Caki2 (cell line): ENCODE data around the gene C18orf32. TPM values are rescaled to one million over a fixed set of nuclear protein-coding genes. Genes with fewer than 3 reads are reported as not detected.
"Not testable (repeated sequence)": the region's sequence is repeated elsewhere in the genome, so short reads cannot be mapped to it uniquely, and the experiment has no call there.

Source experiments
- DNase-seq: peaks from one replicate; pipeline ENCODE4 v3.0.0-alpha.2; 2015; ENCODE audit warnings: low read depth
- in situ Hi-C: cut with HindIII; loops from 2 replicates; pipeline ENCODE4 v1.10.0; 2016; ENCODE audit warnings: low sequenced_read_pairs, low pct_unique_long_range_greater_than_20kb, mixed read lengths
- total RNA-seq: library from RNA; depleted of rRNA; stranded (reverse); fragments of >200 nt; shearing (Covaris generic); gene quantifications from 2 replicates; pipeline ENCODE4 v1.2.3, GENCODE V29; 2014; ENCODE audit warnings: low replicate concordance

C18orf32 gene
- total RNA-seq, 1 experiment from 2014 or later, result 35.9 TPM

DNA sequence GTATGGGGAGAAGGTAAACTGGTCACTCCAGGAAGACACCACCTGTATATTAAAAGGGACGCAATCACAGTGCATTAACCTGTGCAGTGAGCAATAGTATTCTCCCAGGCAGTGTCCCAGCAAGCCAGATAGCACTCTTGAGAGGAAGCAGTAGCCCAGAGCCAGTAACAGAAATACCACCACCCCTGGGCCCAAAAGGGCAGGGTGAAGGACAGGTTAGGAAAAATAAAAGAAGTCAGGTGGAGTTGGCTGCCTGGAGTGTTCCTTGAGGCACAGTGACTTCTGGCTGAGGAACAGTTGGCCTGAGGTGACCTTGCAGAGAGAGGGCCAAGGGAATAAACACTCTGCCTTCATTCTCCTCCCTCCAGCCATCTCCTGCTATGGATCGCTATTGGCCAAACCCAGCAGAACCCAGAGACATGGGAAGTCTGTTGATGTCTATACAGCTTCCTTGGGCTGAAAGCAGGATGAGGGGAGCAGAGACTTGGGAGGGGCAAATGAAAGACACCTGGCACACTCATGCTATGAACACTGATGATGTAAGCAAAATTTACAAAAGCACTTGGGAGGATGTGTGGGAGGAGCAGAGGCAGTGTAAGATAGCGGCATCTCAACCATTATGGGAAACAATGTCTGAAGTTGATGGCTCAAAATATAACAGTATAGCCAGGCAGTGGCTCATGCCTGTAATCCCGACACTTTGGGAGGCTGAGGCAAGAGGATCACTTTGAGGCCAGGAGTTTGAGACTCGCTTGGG, 7.5 kb downstream of the C18orf32 start:
- DNase-seq, result no peak
- in situ Hi-C loops, result no loop called here

DNA sequence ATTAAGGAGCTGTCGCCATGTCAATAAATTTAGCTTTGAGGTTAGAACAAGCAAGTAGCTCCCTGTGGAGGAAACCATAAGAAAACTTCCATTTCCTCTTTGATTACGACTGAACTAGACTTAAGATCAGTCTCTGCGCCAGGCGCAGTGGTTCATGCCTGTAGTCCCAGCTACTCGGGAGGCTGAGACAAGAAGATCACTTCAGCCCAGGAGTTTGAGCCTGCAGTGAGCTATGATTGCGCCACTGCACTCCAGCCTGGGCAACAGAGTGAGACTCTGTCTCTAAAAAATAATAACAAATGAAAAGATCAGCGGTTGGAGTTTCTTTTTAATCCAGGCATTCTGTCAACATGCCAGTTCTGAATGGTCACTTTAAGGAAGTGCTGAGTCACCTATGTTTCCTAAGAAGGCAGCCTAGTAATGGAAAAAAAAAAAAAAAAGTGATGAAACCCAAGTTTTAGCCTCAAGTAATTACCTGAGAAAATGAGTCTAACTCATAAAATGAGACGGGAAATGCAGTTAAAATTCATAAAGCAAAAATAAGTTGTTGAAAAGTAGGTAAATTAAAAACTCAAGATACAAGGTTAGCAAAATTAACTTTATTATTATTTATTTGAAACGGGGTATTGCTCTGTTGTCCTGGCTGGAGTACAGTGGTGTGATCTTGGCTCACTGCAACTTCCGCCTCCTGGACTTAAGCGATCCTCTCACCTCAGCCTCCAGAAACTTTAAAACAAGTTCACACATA, 10.2 kb downstream of the C18orf32 start:
- peak; percentile 66 for DNase-seq
- in situ Hi-C loops, result no loop called here

DNA sequence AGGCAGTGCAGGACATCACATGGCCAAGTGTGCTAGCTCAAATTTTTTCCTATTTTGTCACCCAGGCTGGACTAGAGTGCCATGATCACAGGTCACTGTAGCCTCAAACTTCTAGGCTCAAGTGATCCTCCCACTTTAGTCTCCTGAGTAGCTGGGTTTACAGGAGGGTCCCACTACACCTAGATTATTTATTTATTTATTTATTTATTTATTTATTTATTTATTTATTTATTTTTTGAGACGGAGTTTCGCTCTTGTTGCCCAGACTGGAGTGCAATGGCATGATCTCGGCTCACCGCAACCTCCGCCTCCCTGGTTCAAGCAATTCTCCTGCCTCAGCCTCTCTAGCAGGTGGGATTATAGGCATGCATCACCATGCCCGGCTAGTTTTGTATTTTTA, 12.1 kb downstream of the C18orf32 start:
- in situ Hi-C loops, DNase-seq: not testable (repeated sequence)

DNA sequence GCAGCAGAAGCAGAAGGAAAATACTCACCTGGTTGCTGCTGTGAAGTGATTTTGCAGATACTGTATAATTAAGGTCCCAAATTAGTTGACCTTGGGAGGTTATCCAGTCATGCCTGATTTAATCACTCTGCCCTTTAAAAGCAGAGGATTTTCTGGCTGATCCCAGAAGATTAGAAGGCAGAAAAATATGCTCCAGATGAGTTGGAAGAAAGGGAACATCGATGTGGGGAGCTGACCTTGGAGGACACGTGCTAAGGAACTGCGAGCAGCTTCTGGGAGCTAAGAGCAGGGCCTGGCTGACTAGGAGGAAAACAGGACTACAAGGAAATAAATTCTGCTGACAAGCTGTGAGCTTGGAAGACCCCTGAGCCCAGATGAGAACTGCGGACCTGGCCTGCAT, 13.3 kb downstream of the C18orf32 start:
- in situ Hi-C loops, result no loop called here
- no peak for DNase-seq

DNA sequence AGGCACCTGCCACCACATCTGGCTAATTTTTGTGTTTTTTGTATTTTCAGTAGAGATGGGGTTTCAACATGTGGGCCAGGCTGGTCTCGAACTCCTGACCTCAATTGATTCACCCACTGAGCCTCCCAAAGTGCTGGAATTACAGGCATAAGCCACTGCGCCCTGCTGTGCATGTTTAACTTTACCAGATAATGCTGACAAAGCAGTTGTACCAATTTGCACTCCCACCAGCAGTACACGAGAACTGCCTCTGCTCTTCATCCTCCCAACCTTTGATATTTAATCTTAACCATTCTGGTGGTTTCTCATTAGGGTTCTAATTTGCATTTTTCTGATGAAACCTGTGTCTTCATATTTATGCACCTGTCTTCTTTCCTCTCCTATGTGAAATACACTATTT, 14.6 kb downstream of the C18orf32 start:
- no peak for DNase-seq
- in situ Hi-C loops, result no loop called here

DNA sequence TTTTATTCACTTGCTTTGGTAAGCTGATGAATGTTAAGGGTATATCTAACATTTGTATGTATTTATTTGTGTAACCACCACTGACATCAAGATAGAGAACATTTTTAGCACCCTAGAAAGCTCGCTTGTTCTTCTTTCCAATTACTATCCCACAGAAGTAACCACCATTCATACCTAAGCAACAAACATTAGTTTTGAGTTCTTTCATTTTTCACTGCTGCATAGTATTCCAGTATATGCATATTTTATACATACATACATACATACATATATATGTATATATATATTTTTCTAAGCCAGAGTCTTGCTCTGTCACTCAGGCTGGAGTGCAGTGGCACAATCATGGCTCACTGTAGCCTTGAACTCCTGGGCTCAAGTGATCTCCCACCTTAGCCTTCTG, 15.5 kb downstream of the C18orf32 start:
- in situ Hi-C loops, result no loop called here
- DNase-seq, result no peak

DNA sequence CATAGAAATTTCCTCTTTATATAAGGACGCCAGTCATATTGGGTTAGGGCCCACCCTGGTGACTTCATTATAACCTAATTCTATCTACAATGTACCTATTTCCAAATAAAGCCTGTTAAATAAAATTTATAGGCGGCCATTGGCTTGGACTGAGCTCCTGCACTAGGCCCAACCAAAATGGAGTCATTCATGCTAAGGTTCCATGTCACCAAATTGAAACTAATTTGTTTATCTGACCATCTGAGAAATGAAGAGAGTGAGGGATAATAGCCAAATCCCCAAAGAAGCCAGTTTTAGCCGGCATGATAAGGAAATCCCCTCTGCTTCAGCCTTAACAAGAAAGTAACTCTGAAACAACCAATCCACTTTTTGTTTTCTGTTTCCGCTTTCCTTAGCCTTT, 19.4 kb downstream of the C18orf32 start:
- in situ Hi-C loops, result no loop called here
- DNase-seq, result no peak

DNA sequence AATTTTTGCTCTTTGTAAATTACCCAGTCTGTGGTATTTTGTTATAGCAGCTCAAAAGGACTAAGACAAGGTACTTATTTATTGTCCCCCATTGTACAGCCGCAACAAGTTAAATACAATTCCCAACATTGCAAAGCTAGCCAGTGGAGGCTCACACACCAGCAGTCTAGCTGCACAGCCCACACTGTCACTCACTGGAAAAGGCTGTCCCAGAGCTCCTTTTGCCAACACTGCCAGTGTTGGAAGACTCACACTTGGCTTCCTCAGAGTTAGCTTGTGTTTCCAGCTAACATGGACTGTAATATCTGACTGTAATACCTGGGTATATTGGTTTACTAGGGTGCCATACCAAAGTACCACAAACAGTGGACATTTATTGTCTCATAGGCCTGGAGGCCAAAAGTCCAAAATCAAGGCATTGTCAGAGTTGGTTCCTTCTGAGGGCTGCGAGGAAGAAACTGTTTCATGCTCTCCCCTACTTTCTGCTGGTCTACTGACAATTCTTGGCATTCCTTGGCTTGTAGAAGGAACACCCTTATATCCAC, 19.9 kb downstream of the C18orf32 start:
- DNase-seq, result no peak
- in situ Hi-C loops, result no loop called here

DNA sequence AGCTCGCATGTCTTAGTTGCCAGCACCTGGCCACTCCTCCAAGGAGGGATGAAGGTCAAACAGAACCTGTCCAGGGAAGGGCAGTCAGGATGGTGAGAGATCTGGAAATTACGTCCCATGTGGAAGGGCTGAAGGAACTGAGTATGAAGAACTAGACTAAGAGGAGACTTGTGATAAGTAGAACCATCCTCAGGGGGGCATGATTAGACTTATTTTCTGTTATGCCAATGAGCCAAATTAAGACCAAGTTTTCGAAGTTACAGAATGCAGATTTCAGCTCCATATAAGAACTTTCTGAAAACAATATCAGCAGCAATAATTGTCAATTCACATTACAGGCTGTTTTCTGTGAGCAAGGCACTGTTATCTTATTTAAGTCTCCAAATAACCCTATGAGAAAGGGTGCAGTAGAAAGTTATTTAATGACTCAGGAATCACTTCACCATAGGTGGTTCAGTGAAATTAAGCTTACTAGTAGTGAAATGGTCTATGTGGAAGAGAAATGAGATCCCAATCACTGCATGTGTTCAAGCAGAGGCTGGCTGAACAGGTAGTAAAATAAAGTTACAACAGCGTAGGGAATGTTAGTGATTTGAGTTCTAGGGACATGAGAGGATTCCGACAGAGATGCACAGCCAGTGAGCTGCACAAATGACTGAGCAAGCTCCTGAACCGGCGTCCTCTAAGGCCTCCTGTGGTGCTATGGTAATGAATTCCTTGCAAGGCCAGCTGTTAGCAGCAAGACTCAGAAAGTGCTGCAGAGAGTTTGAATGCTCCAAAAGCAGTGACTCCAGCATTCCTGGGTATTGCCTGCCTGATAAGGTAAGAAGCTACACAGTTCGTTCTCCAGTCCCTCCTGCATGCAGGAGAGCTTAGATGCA, 22.1 kb downstream of the C18orf32 start:
- DNase-seq, result no peak
- in situ Hi-C loops, result no loop called here

DNA sequence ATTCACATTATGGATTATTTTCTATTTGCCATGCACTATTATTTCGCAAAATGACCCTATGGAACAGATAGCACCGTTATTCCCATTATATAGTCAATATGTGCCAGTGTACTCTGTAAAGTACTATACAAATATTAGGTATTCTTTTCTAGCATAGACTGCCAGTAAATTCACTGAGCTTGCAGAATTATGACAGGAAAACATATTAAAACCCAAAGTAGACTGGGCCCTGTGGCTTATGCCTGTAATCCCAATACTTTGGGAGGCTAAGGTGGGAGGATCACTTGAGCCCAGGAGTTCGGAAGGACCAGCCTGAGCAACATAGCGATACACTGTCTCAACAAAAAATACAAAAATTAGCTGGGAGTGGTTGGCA, 25.4 kb downstream of the C18orf32 start:
- in situ Hi-C loops, result no loop called here
- DNase-seq, result no peak

DNA sequence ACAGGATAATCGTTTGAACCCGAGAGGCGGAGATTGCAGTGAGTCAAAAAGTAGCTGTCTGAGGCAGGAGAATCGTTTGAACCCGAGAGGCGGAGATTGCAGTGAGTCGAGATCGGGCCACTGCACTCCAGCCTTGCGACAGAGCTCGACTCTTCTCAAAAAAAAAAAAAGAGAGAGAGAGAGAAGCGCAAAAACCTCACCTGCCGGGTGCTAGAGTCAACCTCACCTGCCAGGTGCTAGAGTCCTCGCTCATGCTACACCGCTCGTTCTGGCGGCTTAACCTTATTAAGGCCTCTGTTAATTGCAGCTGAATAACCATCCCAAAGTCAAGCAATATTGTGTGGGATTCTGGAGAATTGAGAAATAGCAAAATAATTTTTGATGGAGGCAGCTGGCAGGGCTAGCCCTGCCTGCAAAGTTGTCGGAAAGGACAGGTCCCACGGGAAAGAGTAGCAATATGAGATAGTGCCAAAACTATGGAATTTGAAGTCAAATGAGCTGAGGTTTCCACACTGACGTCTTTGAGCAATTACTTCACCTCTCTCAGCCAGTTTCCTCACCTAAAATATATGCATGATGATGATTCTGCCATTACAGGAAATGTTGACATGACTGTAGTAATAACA, 25.9 kb downstream of the C18orf32 start:
- in situ Hi-C loops, result no loop called here
- DNase-seq, result no peak

DNA sequence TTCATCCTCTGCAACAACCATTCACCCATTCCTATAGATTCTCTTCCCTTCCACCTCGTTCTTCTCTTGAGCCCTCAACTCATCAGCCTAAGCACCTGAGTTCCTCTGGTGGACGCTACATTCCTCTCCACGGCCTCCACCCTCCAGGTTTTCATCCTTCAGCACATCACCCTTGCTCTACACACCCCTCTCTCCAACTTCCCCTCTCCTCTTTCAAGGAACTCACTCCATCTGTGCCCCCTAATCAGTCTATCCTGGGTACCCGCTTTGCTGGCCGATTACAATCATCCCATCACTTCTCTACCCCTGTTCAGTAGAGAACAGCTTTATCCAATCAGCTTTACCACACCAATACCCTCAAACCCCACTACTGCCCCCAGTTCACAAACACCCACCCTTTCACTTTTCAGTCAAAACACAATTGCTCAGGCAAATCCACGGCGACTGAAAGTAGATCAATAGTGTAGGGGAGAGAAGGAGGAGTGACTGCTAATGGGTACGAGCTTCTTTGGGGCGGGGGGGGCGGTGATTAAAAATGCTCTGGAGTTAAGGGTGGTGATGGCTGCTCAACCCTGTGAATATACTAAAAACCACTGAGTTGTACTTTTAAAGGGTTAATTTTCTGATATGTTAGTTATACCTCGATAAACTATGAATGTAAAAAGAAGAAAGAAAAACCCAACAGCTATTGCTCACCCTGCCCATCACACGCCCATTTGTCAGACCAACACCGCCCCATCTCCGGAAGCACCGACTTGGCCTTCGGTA, 27.4 kb downstream of the C18orf32 start:
- in situ Hi-C loops, result no loop called here
- DNase-seq, result no peak

DNA sequence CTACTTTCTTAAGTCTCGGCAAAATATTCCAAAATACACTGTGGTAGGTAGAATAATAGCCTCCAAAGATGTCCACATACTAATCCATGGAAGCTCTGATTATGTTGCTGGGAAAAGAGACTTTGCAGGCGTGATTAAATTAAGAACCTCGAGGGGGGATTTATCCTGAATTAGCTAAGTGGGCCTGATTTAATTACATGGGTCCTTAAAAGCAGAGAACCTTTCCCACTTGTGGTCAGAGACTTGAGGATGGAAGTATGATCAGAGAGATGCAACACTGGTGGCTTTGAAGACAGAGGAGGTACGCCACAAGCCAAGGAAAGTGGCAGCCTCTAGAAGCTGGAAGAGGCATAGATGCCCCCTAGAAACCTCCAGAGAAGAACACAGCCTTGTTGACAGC, 29.4 kb downstream of the C18orf32 start:
- in situ Hi-C loops, result no loop called here
- no peak for DNase-seq

DNA sequence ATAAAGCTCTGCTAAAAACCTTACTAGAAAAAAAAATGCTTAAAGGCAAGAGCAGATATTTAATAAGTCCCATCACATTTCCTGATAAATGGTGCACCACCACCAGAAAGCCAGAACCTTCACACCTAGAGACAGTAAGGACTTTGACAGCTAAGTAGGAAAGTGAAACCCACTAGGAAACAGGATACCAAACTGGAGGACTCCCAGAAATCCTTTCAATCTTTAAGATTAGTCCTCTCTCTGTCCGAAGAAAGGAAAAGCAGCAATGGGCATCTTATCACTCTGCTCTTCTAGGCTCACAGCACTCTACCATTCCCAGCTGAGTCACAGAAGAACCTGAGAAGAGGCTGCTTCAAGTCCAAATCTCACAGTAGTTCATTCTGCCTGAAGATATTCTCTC, 30.2 kb downstream of the C18orf32 start:
- in situ Hi-C loops, result no loop called here
- DNase-seq, result no peak

DNA sequence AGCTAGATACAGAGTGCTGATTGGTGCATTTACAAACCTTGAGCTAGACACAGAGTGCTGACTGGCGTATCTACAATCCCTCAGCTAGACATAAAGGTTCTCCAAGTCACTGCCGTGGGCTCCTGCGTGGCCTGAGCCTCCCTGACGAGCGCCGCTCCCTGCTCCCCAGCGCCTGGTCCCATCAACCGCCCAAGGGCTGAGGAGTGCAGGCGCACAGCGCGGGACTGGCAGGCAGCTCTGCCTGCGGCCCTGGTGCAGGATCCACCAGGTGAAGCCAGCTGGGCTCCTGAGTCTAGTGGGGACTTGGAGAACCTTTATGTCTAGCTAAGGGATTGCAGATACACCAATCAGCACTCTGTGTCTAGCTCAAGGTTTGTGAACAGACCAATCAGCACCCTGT, 34.5 kb downstream of the C18orf32 start:
- DNase-seq, in situ Hi-C loops: not testable (repeated sequence)

DNA sequence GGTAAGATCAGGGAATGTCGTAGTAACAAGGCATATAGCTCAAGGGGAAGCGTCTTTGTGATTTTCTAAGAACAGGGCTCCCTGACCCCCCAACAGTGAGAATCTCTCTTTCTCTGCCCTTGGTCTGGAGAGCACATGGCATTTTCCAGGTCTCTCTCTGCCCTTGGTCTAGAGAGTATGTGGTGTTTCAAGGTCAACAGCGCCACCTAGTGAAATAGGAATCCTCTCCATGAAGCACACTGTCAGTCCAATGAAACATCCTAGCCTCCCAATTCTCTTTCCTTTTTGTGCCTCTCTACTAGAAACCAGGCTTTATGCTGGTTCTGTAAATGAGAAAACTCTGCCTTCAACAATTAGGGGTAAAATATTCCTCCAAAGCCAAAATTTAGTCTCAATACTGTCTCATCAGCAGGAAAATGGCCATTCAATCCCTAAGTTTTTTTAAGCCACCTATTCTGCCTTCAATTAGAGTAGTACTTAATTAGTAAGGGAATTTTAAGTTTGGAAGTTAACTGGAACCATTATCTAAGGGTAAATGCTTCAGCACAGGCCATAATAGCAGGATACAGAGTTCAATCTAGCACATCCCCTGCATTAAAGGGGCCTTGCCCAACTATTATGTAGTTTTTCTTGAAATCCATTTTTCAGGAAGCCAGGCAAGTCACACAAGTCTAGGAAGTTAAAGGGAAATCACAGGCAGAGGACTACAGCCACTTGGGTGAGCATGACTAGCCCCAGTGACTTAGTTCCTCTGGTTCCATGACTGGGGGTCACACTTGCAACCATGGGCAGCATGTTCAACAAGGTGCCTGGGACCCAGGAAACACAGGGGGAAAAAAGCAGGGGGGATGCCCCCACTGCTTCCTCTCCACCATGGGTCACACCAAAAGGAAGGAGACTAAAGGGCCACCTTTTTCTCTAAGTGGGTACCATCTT, 39.0 kb downstream of the C18orf32 start:
- DNase-seq, result peak; percentile 8
- in situ Hi-C loops, result no loop called here

DNA sequence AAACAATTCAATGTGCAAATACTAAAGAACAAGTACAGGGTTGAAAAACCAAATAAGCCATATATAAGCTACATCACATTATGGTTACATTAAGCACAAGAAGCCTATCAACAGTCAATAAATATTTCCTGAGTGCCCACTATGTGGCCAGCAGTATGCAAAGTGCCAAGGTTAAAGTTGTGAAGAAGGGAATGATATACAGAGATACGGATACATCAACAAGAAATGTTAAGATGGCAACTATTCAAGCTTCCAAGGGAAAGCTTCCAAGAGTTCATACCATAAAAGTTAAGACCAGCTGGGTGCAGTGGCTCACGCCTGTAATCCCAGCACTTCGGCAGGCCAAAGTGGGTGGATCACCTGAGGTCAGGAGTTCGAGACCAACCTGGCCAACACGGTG, 40.6 kb downstream of the C18orf32 start:
- DNase-seq, result no peak
- in situ Hi-C loops, result no loop called here
